Measurements from ENCODE around the gene ANO1.

- TF ChIP-seq GATA2 (IDR thresholded peaks at IDR 0.05; ENCODE audit: low read depth, low read length): no peak
- no peak for TF ChIP-seq GATA3 (IDR thresholded peaks at IDR 0.05; ENCODE audit: low read depth, low read length)
Measured at GRCh38 chr11:70142221-70142875, 64.2 kb downstream of the ANO1 start.

Data from SH-SY5Y (cell line).